Mesothelial cell of epicardium (in vitro differentiated cells): ENCODE results near the gene LAMC2. TPM values are rescaled to one million over a fixed set of nuclear protein-coding genes. Genes with fewer than 3 reads are reported as not detected.
"Not testable (repeated sequence)": the region's sequence is repeated elsewhere in the genome, so short reads cannot be mapped to it uniquely, and the experiment has no call there.

Experiments
- DNase-seq, 2 experiments: peaks; one replicate each; pipeline ENCODE4 v3.0.0; 2021; ENCODE audit warnings: low spot score in 2 of 2; ENCODE audit not compliant: unreplicated experiment in 2 of 2
- H3K27ac Mint-ChIP-seq: 2 replicates; pipeline ENCODE4 v1.8.0; 2021; ENCODE audit warnings: mixed read lengths
- H3K27me3 Mint-ChIP-seq: 2 replicates; pipeline ENCODE4 v1.8.0; 2021; ENCODE audit warnings: low read depth, mixed read lengths
- H3K36me3 Mint-ChIP-seq: 2 replicates; pipeline ENCODE4 v1.8.0; 2021; ENCODE audit warnings: mixed read lengths
- H3K4me1 Mint-ChIP-seq: 2 replicates; pipeline ENCODE4 v1.8.0; 2021; ENCODE audit warnings: mixed read lengths
- H3K4me3 Mint-ChIP-seq: 2 replicates; pipeline ENCODE4 v1.8.0; 2021; ENCODE audit warnings: mild to moderate bottlenecking, moderate library complexity, mixed read lengths
- H3K9me3 Mint-ChIP-seq: 2 replicates; pipeline ENCODE4 v1.8.0; 2021; ENCODE audit warnings: mixed read lengths
- CTCF ChIP-seq: fragments of 200-600 bp; sonication (generic); IDR thresholded peaks from one replicate; pipeline ENCODE4 v1.5.0; 2021; ENCODE audit warnings: antibody characterized with exemption; ENCODE audit not compliant: unreplicated experiment
- total RNA-seq: library from RNA; stranded (reverse); gene quantifications from 3 replicates; pipeline ENCODE4 v1.2.1, GENCODE V29; 2021

The LAMC2 gene
- total RNA-seq, 1 donor from 2014 or later, result 10.4 TPM

GRCh38 chr1:183272390-183272848 is 86.4 kb downstream of the LAMC2 start:
- H3K36me3 Mint-ChIP-seq, result no peaks in the 10 kb centered on the region
- no peak for DNase-seq
- no peaks in the 10 kb centered on the region for H3K9me3 Mint-ChIP-seq
- peaks cover 26% of the 10 kb centered on the region for H3K4me1 Mint-ChIP-seq
- peak overlapping the region; percentile 40 for H3K27ac Mint-ChIP-seq
- H3K27me3 Mint-ChIP-seq, result no peaks in the 10 kb centered on the region
- TF ChIP-seq CTCF, result no peak
- H3K4me3 Mint-ChIP-seq, result no peak overlapping the region

GRCh38 chr1:183273300-183273699 is 87.2 kb downstream of the LAMC2 start:
- no peaks in the 10 kb centered on the region for H3K9me3 Mint-ChIP-seq
- DNase-seq, result no peak
- no peak overlapping the region for H3K27ac Mint-ChIP-seq
- TF ChIP-seq CTCF, result no peak
- H3K27me3 Mint-ChIP-seq, result no peaks in the 10 kb centered on the region
- H3K4me3 Mint-ChIP-seq, result no peak overlapping the region
- peaks cover 30% of the 10 kb centered on the region for H3K4me1 Mint-ChIP-seq
- no peaks in the 10 kb centered on the region for H3K36me3 Mint-ChIP-seq

- H3K4me1 Mint-ChIP-seq, result peaks cover 35% of the 10 kb centered on the region
- H3K27me3 Mint-ChIP-seq, DNase-seq, H3K4me3 Mint-ChIP-seq, H3K27ac Mint-ChIP-seq, H3K9me3 Mint-ChIP-seq, H3K36me3 Mint-ChIP-seq: not testable (repeated sequence)
Measured at GRCh38 chr1:183273984-183274383, 87.9 kb downstream of the LAMC2 start.

- peaks cover 41% of the 10 kb centered on the region for H3K4me1 Mint-ChIP-seq
- H3K9me3 Mint-ChIP-seq, result no peaks in the 10 kb centered on the region
Measured at GRCh38 chr1:183274836-183275235, 88.8 kb downstream of the LAMC2 start.

GRCh38 chr1:183275322-183275721 is 89.3 kb downstream of the LAMC2 start:
- no peak for TF ChIP-seq CTCF
- Mint-ChIP-seq H3K27me3 (no peaks in the 10 kb centered on the region), H3K4me3 (no peak overlapping the region), H3K4me1 (peaks cover 40% of the 10 kb centered on the region), H3K36me3 (no peaks in the 10 kb centered on the region), H3K9me3 (no peaks in the 10 kb centered on the region), H3K27ac (no peak overlapping the region)
- DNase-seq, result no peak

More at GRCh38 chr1:183274836-183275235, 88.8 kb downstream of the LAMC2 start:
- Mint-ChIP-seq H3K27ac (no peak overlapping the region), H3K4me3 (no peak overlapping the region), H3K27me3 (no peaks in the 10 kb centered on the region), H3K36me3 (no peaks in the 10 kb centered on the region)
- DNase-seq, result no peak
- TF ChIP-seq CTCF, result no peak

GRCh38 chr1:183276386-183277080 is 90.5 kb downstream of the LAMC2 start:
- DNase-seq, result no peak
- H3K36me3 Mint-ChIP-seq, result no peaks in the 10 kb centered on the region
- H3K4me1 Mint-ChIP-seq, result peaks cover 34% of the 10 kb centered on the region
- no peak for TF ChIP-seq CTCF
- no peaks in the 10 kb centered on the region for H3K9me3 Mint-ChIP-seq
- H3K4me3 Mint-ChIP-seq, result no peak overlapping the region
- no peaks in the 10 kb centered on the region for H3K27me3 Mint-ChIP-seq
- peak overlapping the region; percentile 72 for H3K27ac Mint-ChIP-seq
